ENCODE data around the gene C16orf74. TPM values are rescaled to one million over a fixed set of nuclear protein-coding genes. Genes with fewer than 3 reads are reported as not detected.

C16orf74 gene
- total and polyA plus RNA-seq, 2 donors (not counting 1 experiment from before 2014, with no cell fraction given) = 73.0 to 83.3 TPM

DNA sequence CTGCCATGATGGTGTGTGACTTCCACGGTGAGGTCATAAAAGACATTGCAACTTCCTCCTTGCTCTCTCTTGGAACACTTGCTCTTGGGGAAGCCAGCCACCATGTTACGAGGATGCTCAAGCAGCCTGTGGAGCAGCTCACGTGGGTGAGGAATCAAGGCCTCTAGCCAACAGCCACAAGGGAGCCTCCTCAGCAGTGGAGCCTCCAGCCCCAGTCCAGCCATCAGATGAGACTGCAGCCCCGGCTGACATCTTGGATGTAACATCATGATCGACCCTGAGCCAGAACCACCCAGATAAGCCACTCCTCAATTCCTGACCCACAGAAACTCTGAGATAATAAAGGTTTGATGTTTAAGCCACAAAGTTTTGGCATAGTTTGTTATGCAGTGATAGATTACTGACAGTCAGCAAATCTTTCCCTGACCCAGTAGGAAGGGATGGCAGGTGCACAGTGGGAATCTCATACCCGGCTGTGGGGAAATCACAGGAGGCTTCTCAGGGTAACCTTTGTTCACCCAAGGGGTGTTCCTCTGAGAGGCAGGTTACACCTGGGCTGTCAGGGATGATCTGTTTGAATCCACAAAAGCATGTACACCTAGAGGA lies 38.8 kb downstream of the C16orf74 start:
- H3K4me3 Mint-ChIP-seq = no peak overlapping the region
- no peaks in the 10 kb centered on the region for H3K27me3 ChIP-seq (replicated peaks in 1 of 4; ENCODE audit: control extremely low read depth in 1 of 4, control insufficient read depth in 3 of 4, insufficient read depth in 4 of 4, low read length in 3 of 4)
- CTCF ChIA-PET = interaction anchor here (0.6 to 0.7 kb wide), 2 partner anchors 8 to 149 kb away, joined by 3 read pairs; no protein-coding TSS in a partner anchor
- peaks cover 9% of the 10 kb centered on the region for H3K4me1 Mint-ChIP-seq
- POLR2A ChIA-PET = no interaction called here
- peaks cover 0 to 40% of the 10 kb centered on the region in 2 experiments for H3K36me3 ChIP-seq (replicated peaks in 1 of 2; ENCODE audit: control extremely low read depth in 1 of 2, control insufficient read depth in 1 of 2, extremely low read depth in 1 of 2, insufficient read depth in 2 of 2, low read length in 1 of 2)
- H3K9me3 Mint-ChIP-seq (ENCODE audit: insufficient read depth) = peaks cover 3% of the 10 kb centered on the region
- intact Hi-C loops (cut with micrococcal nuclease) = no loop called here
- peaks cover 20% of the 10 kb centered on the region for H3K79me2 ChIP-seq (ENCODE audit: control insufficient read depth, insufficient read depth, low read length)
- peaks cover 63% of the 10 kb centered on the region for H4K20me1 ChIP-seq (ENCODE audit: control insufficient read depth, insufficient read depth, low read length, poor library complexity, severe bottlenecking)
- TF ChIP-seq, protein P1, sequence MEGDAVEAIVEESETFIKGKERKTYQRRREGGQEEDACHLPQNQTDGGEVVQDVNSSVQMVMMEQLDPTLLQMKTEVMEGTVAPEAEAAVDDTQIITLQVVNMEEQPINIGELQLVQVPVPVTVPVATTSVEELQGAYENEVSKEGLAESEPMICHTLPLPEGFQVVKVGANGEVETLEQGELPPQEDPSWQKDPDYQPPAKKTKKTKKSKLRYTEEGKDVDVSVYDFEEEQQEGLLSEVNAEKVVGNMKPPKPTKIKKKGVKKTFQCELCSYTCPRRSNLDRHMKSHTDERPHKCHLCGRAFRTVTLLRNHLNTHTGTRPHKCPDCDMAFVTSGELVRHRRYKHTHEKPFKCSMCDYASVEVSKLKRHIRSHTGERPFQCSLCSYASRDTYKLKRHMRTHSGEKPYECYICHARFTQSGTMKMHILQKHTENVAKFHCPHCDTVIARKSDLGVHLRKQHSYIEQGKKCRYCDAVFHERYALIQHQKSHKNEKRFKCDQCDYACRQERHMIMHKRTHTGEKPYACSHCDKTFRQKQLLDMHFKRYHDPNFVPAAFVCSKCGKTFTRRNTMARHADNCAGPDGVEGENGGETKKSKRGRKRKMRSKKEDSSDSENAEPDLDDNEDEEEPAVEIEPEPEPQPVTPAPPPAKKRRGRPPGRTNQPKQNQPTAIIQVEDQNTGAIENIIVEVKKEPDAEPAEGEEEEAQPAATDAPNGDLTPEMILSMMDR (IDR thresholded peaks at IDR 0.05) = no peak
- no peak for TF ChIP-seq EZH2 (IDR thresholded peaks at IDR 0.05; ENCODE audit: borderline replicate concordance, insufficient read depth, low read depth, low read length, poor library complexity, severe bottlenecking)
- peaks cover 0 to 12% of the 10 kb centered on the region in 2 donors for H3K4me1 ChIP-seq (ENCODE audit: control insufficient read depth in 2 of 2, insufficient read depth in 2 of 2, low read length in 2 of 2)
- ATAC-seq (ENCODE audit: low read depth) = no peak
- H3K9ac ChIP-seq (ENCODE audit: low read length) = no peak overlapping the region
- no peak overlapping the region for H3K27ac Mint-ChIP-seq
- H3K9me3 ChIP-seq (ENCODE audit: control extremely low read depth in 1 of 3, control insufficient read depth in 2 of 3, insufficient read depth in 1 of 3, low read length in 2 of 3) = peaks cover 0 to 17% (median 6%) of the 10 kb centered on the region in 3 donors
- H3K27me3 Mint-ChIP-seq = no peaks in the 10 kb centered on the region
- no peak overlapping the region for H3K27ac ChIP-seq (ENCODE audit: low read length in 2 of 2)
- H3K4me3 ChIP-seq (ENCODE audit: control extremely low read depth in 1 of 5, extremely low read depth in 1 of 5, insufficient read depth in 1 of 5, low read depth in 2 of 5, low read length in 4 of 5) = no peak overlapping the region
- DNase-seq = no peak
- WGBS (ENCODE audit: insufficient coverage) = 95% methylated on average over 6 of the region's 6 CpGs
- H3K4me2 ChIP-seq (replicated peaks; ENCODE audit: low read depth, low read length, poor library complexity, severe bottlenecking) = no peak overlapping the region
- no peak overlapping the region for H2AFZ ChIP-seq (ENCODE audit: insufficient read depth, low read depth, low read length, poor library complexity, severe bottlenecking)

DNA sequence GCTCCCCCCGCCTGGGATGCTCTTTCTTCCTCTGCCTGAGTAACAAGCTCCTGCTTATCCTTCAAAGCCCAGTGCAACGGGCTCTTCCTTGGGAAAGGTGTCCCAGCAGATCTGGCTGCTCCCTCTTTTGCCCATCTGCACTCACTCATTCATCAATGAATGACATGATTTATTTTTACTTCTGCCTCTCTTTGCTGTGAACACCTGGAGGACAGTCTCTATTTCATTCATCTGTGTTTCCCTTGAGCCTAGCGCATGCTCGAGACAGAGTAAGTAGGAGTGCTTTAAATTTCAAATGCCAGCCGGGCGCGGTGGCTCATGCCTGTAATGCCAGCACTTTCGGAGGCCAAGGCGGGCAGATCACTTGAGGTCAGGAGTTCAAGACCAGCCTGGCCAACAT lies 40.2 kb downstream of the C16orf74 start:
- no peak for TF ChIP-seq EZH2 (IDR thresholded peaks at IDR 0.05; ENCODE audit: borderline replicate concordance, insufficient read depth, low read depth, low read length, poor library complexity, severe bottlenecking)
- TF ChIP-seq, protein P1 (IDR thresholded peaks at IDR 0.05) = no peak
- H3K9me3 ChIP-seq (ENCODE audit: control extremely low read depth in 1 of 3, control insufficient read depth in 2 of 3, insufficient read depth in 1 of 3, low read length in 2 of 3) = peaks cover 0 to 17% (median 6%) of the 10 kb centered on the region in 3 donors
- H2AFZ ChIP-seq (ENCODE audit: insufficient read depth, low read depth, low read length, poor library complexity, severe bottlenecking) = no peak overlapping the region
- ChIA-PET CTCF (interaction anchor here (1.1 kb wide), 1 partner anchor 109 kb away, joined by 3 read pairs; no protein-coding TSS in a partner anchor), POLR2A (interaction anchor here (0.7 kb wide), 1 partner anchor 237 kb away, joined by 5 read pairs; no protein-coding TSS in a partner anchor)
- no peaks in the 10 kb centered on the region for H3K4me1 ChIP-seq (ENCODE audit: control insufficient read depth in 2 of 2, insufficient read depth in 2 of 2, low read length in 2 of 2)
- WGBS (ENCODE audit: insufficient coverage) = 96% methylated on average over 5 of the region's 9 CpGs
- no peak for DNase-seq
- H3K4me3 ChIP-seq (ENCODE audit: control extremely low read depth in 1 of 5, extremely low read depth in 1 of 5, insufficient read depth in 1 of 5, low read depth in 2 of 5, low read length in 4 of 5) = no peak overlapping the region
- peaks cover 7% of the 10 kb centered on the region for H3K79me2 ChIP-seq (ENCODE audit: control insufficient read depth, insufficient read depth, low read length)
- ATAC-seq (ENCODE audit: low read depth) = no peak
- Mint-ChIP-seq H3K4me1 (peaks cover 5% of the 10 kb centered on the region), H3K27ac (no peak overlapping the region), H3K27me3 (no peaks in the 10 kb centered on the region), H3K9me3 (ENCODE audit: insufficient read depth) (peaks cover 3% of the 10 kb centered on the region), H3K4me3 (no peak overlapping the region)
- H3K36me3 ChIP-seq (replicated peaks in 1 of 2; ENCODE audit: control extremely low read depth in 1 of 2, control insufficient read depth in 1 of 2, extremely low read depth in 1 of 2, insufficient read depth in 2 of 2, low read length in 1 of 2) = peaks cover 0 to 46% of the 10 kb centered on the region in 2 experiments
- H3K9ac ChIP-seq (ENCODE audit: low read length) = no peak overlapping the region
- H3K27ac ChIP-seq (ENCODE audit: low read length in 2 of 2) = no peak overlapping the region
- no peak overlapping the region for H3K4me2 ChIP-seq (replicated peaks; ENCODE audit: low read depth, low read length, poor library complexity, severe bottlenecking)
- intact Hi-C loops (cut with micrococcal nuclease) = no loop called here
- H3K27me3 ChIP-seq (replicated peaks in 1 of 4; ENCODE audit: control extremely low read depth in 1 of 4, control insufficient read depth in 3 of 4, insufficient read depth in 4 of 4, low read length in 3 of 4) = no peaks in the 10 kb centered on the region
- H4K20me1 ChIP-seq (ENCODE audit: control insufficient read depth, insufficient read depth, low read length, poor library complexity, severe bottlenecking) = peaks cover 49% of the 10 kb centered on the region

All from B cell (primary cell).